Measurements from ENCODE around the gene MRPL12. TPM values are rescaled to one million over a fixed set of nuclear protein-coding genes. Genes with fewer than 3 reads are reported as not detected.
A peak's percentile ranks its signal among the peaks of the same experiment; 100 is the strongest.

MRPL12 gene
- total and polyA plus RNA-seq, 2 of the 13 experiments (the other 11 are each of a cell fraction or from before 2014, with no cell fraction given) = 39.1 to 94.1 TPM

GRCh38 chr17:81655378-81656117, 47.6 kb upstream of the MRPL12 start (continued):
- no peak for TF ChIP-seq RBFOX2 (IDR thresholded peaks at IDR 0.05; ENCODE audit: low read depth, low read length)
- no peak for TF ChIP-seq SMYD3 (CRISPR knock-in tag; IDR thresholded peaks at IDR 0.05)
- TF ChIP-seq ZNF678 (CRISPR knock-in tag; IDR thresholded peaks at IDR 0.05) = 0 out of 2 replicates have a peak, but pooled peaks have one; percentile 59
- no peak for TF ChIP-seq TRAFD1 (CRISPR knock-in tag; IDR thresholded peaks at IDR 0.05; ENCODE audit: borderline replicate concordance)
- no peak for TF ChIP-seq ZNF737 (CRISPR knock-in tag; IDR thresholded peaks at IDR 0.05; ENCODE audit: borderline replicate concordance)
- TF ChIP-seq KLF16 (CRISPR knock-in tag; IDR thresholded peaks at IDR 0.05) = no peak
- TF ChIP-seq ETV6 (CRISPR knock-in tag; conservative IDR thresholded peaks at IDR 0.05) = no peak
- TF ChIP-seq CTCF (CRISPR knock-in tag; IDR thresholded peaks at IDR 0.05) = no peak
- TF ChIP-seq ZNF570 (CRISPR knock-in tag; IDR thresholded peaks at IDR 0.05; ENCODE audit: borderline replicate concordance) = no peak
- TF ChIP-seq NFYB (CRISPR knock-in tag; IDR thresholded peaks at IDR 0.05) = no peak
- no peak for TF ChIP-seq SCMH1 (CRISPR knock-in tag; IDR thresholded peaks at IDR 0.05; ENCODE audit: borderline replicate concordance)
- peak; percentile 86 for TF ChIP-seq SALL1 (CRISPR knock-in tag; IDR thresholded peaks at IDR 0.05)
- 0 out of 2 replicates have a peak, but pooled peaks have one; percentile 57 for TF ChIP-seq ZNF691 (CRISPR knock-in tag; IDR thresholded peaks at IDR 0.05; ENCODE audit: borderline replicate concordance, low read depth)
- peak; percentile 74 for TF ChIP-seq TFDP2 (CRISPR knock-in tag; IDR thresholded peaks at IDR 0.05)
- no peak for TF ChIP-seq SMAD1 (CRISPR knock-in tag; IDR thresholded peaks at IDR 0.05; ENCODE audit: borderline replicate concordance, low read depth)
- no peak for TF ChIP-seq CCAR2 (optimal IDR thresholded peaks at IDR 0.05; ENCODE audit: low read depth, low read length)
- 0 out of 2 replicates have a peak, but pooled peaks have one; percentile 40 for TF ChIP-seq KDM3A (CRISPR knock-in tag; IDR thresholded peaks at IDR 0.05; ENCODE audit: low read depth)
- peak; percentile 83; the same call in 1 of the 2 replicates for TF ChIP-seq THRA (CRISPR knock-in tag; IDR thresholded peaks at IDR 0.05; ENCODE audit: borderline replicate concordance)
- TF ChIP-seq CENPX (CRISPR knock-in tag; IDR thresholded peaks at IDR 0.05) = no peak
- TF ChIP-seq HNF4A (CRISPR knock-in tag; IDR thresholded peaks at IDR 0.05) = no peak
- TF ChIP-seq STAG1 (CRISPR knock-in tag; IDR thresholded peaks at IDR 0.05) = no peak
- TF ChIP-seq ATF1 (CRISPR knock-in tag; IDR thresholded peaks at IDR 0.05) = no peak
- no peak for TF ChIP-seq PRPF4 (IDR thresholded peaks at IDR 0.05; ENCODE audit: low read depth, low read length, poor library complexity, severe bottlenecking)
- no peak for TF ChIP-seq ZNF282 (IDR thresholded peaks at IDR 0.05; ENCODE audit: partially characterized antibody)

Measured in HepG2 (cell line).